HepG2 (cell line): ENCODE results near the gene CCDC17. TPM values are rescaled to one million over a fixed set of nuclear protein-coding genes. Genes with fewer than 3 reads are reported as not detected.

Experiments
- ADNP ChIP-seq: sonication (generic); formaldehyde crosslinking; IDR thresholded peaks from 2 replicates; pipeline ENCODE4 v1.4.0; 2020; ENCODE audit warnings: missing genetic modification reagents
- ETV5 ChIP-seq: IDR thresholded peaks from 2 replicates; pipeline ENCODE4 v1.6.1; 2018; ENCODE audit warnings: missing biosample characterization, missing genetic modification reagents, inconsistent platforms, borderline replicate concordance
- FOXM1 ChIP-seq: sonication (generic); formaldehyde crosslinking; IDR thresholded peaks from 2 replicates; pipeline ENCODE4 v1.5.0; 2020; ENCODE audit warnings: missing genetic modification reagents
- KLF13 ChIP-seq: sonication (generic); formaldehyde crosslinking; IDR thresholded peaks from 2 replicates; pipeline ENCODE4 v1.4.0; 2020; ENCODE audit warnings: mild to moderate bottlenecking, missing genetic modification reagents
- SOX5 ChIP-seq: IDR thresholded peaks from 2 replicates; pipeline ENCODE4 v1.6.1; 2016; ENCODE audit warnings: borderline replicate concordance
- U2AF1 ChIP-seq: fragments of 200-400 bp; formaldehyde crosslinking; optimal IDR thresholded peaks from 2 replicates; pipeline ENCODE3; 2017; ENCODE audit warnings: mild to moderate bottlenecking, low read depth, low read length
- ZBTB40 ChIP-seq, 2 experiments: fragments of 450-650 bp in 1 of 2; sonication (generic) in 1 of 2; formaldehyde crosslinking in 1 of 2; IDR thresholded peaks; 2 replicates each; pipeline versions ENCODE4 v1.6.1 to v1.8.0; 2016 to 2022; ENCODE audit warnings: antibody characterized with exemption in 1 of 2, mild to moderate bottlenecking in 1 of 2, missing genetic modification reagents in 1 of 2
- ZNF12 ChIP-seq: sonication (generic); formaldehyde crosslinking; IDR thresholded peaks from 2 replicates; pipeline ENCODE4 v1.5.0; 2020; ENCODE audit warnings: missing genetic modification reagents
- ZNF251 ChIP-seq: sonication (generic); formaldehyde crosslinking; IDR thresholded peaks from 2 replicates; pipeline ENCODE4 v1.9.0; 2021; ENCODE audit warnings: mild to moderate bottlenecking, missing genetic modification reagents
- ZNF530 ChIP-seq: sonication (generic); formaldehyde crosslinking; IDR thresholded peaks from 2 replicates; pipeline ENCODE4 v1.5.0; 2020; ENCODE audit warnings: low read depth, mild to moderate bottlenecking, missing genetic modification reagents
- ZNF629 ChIP-seq: sonication (generic); formaldehyde crosslinking; conservative IDR thresholded peaks from 2 replicates; pipeline ENCODE4 v1.5.0; 2020; ENCODE audit warnings: missing genetic modification reagents
- ZNF703 ChIP-seq: sonication (generic); formaldehyde crosslinking; IDR thresholded peaks from 2 replicates; pipeline ENCODE4 v1.5.1; 2020; ENCODE audit warnings: missing genetic modification reagents, mild to moderate bottlenecking, moderate library complexity, borderline replicate concordance
- polyA plus RNA-seq, 8 experiments: library from polyadenylated mRNA; depleted of rRNA in 3 of 8; stranded (reverse) in 7 of 8; unstranded in 1 of 8; fragments of >200 nt; fragmentation: Illumina TruSeq in 4 of 8; extraction: Trizol in 4 of 8; gene quantifications; 2 replicates each; pipeline versions ENCODE4 v1.2.1 to v1.2.3, GENCODE V29; 2011 to 2016; ENCODE audit warnings: low read depth in 4 of 8, missing spikeins in 1 of 8, mixed read lengths in 1 of 8; ENCODE audit not compliant: insufficient read depth in 1 of 8
- total RNA-seq, 5 experiments: library from RNA; depleted of rRNA; stranded (reverse); fragments of >200 nt; fragmentation: Illumina TruSeq; extraction: Trizol; gene quantifications; 2 replicates each; pipeline ENCODE4 v1.2.3, GENCODE V29; 2016; ENCODE audit warnings: low read depth in 1 of 5
- TF ChIP-seq, protein P1 (sequence below): sonication (generic); formaldehyde crosslinking; IDR thresholded peaks from 2 replicates; pipeline ENCODE4 v1.5.1; 2020; ENCODE audit warnings: mild to moderate bottlenecking, missing genetic modification reagents, borderline replicate concordance
- TF ChIP-seq, protein P2 (sequence below): IDR thresholded peaks from 2 replicates; pipeline ENCODE4 v1.6.1; 2016

The CCDC17 gene
- total and polyA plus RNA-seq, 2 of the 13 experiments (the other 11 are each of a cell fraction or from before 2014, with no cell fraction given), result 1.5 to 3.3 TPM

DNA sequence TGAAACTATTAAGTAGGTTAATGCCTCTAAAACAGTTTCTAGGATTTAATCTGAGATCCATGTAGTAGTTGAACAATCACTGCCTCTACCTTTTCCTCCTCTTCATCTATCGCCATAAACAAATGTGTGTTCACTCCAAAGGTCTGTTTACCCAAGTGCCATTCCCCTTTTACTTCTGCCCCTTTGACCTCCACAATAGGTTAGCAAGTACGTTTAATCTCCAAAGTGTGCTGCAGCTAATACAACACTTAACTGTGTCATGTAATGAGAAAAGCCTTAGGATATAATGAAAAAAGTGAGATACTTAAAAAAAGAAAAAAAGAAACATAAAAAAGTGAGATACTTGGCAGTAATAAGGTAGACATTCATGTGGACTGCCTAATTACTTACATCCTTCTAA, 34.3 kb upstream of the CCDC17 start (continued):
- TF ChIP-seq, protein P1, sequence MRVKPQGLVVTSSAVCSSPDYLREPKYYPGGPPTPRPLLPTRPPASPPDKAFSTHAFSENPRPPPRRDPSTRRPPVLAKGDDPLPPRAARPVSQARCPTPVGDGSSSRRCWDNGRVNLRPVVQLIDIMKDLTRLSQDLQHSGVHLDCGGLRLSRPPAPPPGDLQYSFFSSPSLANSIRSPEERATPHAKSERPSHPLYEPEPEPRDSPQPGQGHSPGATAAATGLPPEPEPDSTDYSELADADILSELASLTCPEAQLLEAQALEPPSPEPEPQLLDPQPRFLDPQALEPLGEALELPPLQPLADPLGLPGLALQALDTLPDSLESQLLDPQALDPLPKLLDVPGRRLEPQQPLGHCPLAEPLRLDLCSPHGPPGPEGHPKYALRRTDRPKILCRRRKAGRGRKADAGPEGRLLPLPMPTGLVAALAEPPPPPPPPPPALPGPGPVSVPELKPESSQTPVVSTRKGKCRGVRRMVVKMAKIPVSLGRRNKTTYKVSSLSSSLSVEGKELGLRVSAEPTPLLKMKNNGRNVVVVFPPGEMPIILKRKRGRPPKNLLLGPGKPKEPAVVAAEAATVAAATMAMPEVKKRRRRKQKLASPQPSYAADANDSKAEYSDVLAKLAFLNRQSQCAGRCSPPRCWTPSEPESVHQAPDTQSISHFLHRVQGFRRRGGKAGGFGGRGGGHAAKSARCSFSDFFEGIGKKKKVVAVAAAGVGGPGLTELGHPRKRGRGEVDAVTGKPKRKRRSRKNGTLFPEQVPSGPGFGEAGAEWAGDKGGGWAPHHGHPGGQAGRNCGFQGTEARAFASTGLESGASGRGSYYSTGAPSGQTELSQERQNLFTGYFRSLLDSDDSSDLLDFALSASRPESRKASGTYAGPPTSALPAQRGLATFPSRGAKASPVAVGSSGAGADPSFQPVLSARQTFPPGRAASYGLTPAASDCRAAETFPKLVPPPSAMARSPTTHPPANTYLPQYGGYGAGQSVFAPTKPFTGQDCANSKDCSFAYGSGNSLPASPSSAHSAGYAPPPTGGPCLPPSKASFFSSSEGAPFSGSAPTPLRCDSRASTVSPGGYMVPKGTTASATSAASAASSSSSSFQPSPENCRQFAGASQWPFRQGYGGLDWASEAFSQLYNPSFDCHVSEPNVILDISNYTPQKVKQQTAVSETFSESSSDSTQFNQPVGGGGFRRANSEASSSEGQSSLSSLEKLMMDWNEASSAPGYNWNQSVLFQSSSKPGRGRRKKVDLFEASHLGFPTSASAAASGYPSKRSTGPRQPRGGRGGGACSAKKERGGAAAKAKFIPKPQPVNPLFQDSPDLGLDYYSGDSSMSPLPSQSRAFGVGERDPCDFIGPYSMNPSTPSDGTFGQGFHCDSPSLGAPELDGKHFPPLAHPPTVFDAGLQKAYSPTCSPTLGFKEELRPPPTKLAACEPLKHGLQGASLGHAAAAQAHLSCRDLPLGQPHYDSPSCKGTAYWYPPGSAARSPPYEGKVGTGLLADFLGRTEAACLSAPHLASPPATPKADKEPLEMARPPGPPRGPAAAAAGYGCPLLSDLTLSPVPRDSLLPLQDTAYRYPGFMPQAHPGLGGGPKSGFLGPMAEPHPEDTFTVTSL (CRISPR knock-in tag), result peak; percentile 81; the same call in 1 of the 2 replicates
- TF ChIP-seq ZNF703 (CRISPR knock-in tag) (no peak), ZNF12 (CRISPR knock-in tag) (no peak), ZNF629 (0 out of 2 replicates have a peak, but pooled peaks have one; percentile 26), U2AF1 (no peak), SOX5 (CRISPR knock-in tag) (peak; percentile 85), ADNP (no peak), FOXM1 (CRISPR knock-in tag) (no peak), ETV5 (no peak; the same call in 1 of the 2 replicates), ZNF251 (CRISPR knock-in tag) (no peak), KLF13 (CRISPR knock-in tag) (no peak), ZNF530 (CRISPR knock-in tag) (no peak), ZBTB40 (IDR thresholded peaks at IDR 0.05) (no peak), ZBTB40 (CRISPR knock-in tag; IDR thresholded peaks at IDR 0.05) (no peak)
- TF ChIP-seq, protein P2, sequence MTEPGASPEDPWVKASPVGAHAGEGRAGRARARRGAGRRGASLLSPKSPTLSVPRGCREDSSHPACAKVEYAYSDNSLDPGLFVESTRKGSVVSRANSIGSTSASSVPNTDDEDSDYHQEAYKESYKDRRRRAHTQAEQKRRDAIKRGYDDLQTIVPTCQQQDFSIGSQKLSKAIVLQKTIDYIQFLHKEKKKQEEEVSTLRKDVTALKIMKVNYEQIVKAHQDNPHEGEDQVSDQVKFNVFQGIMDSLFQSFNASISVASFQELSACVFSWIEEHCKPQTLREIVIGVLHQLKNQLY (CRISPR knock-in tag), result no peak
